GM20000 (cell line): Measurements from ENCODE around the gene NLGN1.

Source experiments
- DNase-seq: peaks from one replicate; pipeline ENCODE4 v3.0.0; 2012; ENCODE audit warnings: low spot score
- TF ChIP-seq, protein P1 (sequence below): IDR thresholded peaks from 2 replicates; pipeline ENCODE4 v1.5.1; 2012; ENCODE audit warnings: mild to moderate bottlenecking, control low read depth; ENCODE audit errors: extremely low read depth, missing control alignments

Gene NLGN1

DNA sequence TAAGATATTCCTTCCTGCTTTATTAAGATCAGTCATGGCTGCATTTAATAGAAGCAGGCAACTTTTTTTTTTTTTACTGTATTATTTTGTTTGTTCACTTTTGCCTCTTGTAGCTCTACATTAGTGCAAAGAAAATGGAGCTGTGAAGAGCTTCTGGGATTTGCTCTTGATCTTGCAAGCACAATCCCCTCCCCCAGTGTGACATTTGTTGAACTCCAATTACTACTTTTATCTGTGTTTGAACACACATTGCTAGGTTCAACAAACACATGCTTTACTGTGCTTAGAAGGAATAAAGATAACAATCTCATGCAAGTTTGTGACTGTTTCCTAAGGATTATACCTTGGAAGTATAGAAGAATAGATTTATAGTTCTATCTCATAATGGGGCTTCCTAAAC, 648.8 kb downstream of the NLGN1 start:
- TF ChIP-seq, protein P1, sequence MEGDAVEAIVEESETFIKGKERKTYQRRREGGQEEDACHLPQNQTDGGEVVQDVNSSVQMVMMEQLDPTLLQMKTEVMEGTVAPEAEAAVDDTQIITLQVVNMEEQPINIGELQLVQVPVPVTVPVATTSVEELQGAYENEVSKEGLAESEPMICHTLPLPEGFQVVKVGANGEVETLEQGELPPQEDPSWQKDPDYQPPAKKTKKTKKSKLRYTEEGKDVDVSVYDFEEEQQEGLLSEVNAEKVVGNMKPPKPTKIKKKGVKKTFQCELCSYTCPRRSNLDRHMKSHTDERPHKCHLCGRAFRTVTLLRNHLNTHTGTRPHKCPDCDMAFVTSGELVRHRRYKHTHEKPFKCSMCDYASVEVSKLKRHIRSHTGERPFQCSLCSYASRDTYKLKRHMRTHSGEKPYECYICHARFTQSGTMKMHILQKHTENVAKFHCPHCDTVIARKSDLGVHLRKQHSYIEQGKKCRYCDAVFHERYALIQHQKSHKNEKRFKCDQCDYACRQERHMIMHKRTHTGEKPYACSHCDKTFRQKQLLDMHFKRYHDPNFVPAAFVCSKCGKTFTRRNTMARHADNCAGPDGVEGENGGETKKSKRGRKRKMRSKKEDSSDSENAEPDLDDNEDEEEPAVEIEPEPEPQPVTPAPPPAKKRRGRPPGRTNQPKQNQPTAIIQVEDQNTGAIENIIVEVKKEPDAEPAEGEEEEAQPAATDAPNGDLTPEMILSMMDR: no peak
- no peak for DNase-seq

DNA sequence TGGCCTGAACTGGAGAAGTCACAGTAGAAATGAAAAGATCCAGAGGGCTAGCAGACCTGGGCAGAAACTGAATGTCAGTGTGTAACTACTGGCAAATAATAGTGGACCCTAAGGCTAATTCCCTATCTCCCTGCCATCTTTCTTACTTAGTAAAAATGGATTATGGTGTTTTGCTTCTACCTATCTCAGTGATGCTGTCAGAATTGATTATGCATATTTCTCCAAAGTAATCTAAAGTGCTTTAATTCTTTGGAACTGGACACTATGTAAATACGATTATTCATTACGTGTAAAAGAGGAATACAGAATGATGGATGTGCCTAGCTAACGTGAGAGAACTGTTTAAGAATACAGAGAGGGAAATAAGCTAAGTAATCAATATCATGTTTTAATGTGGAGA, 651.9 kb downstream of the NLGN1 start:
- DNase-seq: no peak
- TF ChIP-seq, protein P1: no peak

- TF ChIP-seq, protein P1: no peak
- no peak for DNase-seq
Measured at GRCh38 chr3:174051191-174051590, 653.6 kb downstream of the NLGN1 start.

DNA sequence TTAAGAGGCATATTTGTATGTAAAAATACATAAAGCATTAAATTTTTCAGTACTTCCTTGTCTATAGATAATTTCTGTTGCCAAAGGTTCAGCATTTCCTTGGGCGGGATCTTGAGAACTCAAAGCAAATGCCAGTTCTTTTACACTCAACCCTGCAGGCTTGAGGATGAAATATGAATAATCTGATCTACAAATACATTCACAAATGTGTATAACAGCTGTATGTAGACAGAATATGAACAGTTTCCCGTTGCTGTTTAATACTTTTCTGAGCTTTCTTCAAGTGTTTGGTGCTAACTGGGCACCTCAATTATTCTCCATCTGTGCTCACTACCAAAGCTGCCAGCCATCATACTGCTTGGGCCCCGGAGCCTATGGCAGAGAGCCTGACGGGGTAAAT, 661.3 kb downstream of the NLGN1 start:
- TF ChIP-seq, protein P1: no peak
- DNase-seq: no peak

GRCh38 chr3:174060431-174060830, 662.9 kb downstream of the NLGN1 start:
- DNase-seq: no peak
- TF ChIP-seq, protein P1: no peak

GRCh38 chr3:174061162-174061561, 663.6 kb downstream of the NLGN1 start:
- TF ChIP-seq, protein P1: no peak
- no peak for DNase-seq

GRCh38 chr3:174061731-174062130, 664.2 kb downstream of the NLGN1 start:
- TF ChIP-seq, protein P1: no peak
- no peak for DNase-seq
